GM21619 (cell line): ENCODE results near the gene C12orf43.

Experiments used
- ATAC-seq: cut with Tn5 transposase; IDR thresholded peaks from one replicate; pipeline ENCODE4 v1.9.1; 2021; ENCODE audit not compliant: unreplicated experiment

C12orf43 gene

GRCh38 chr12:121030576-121031212 is 14.4 kb upstream of the C12orf43 start:
- ATAC-seq, result no peak

DNA sequence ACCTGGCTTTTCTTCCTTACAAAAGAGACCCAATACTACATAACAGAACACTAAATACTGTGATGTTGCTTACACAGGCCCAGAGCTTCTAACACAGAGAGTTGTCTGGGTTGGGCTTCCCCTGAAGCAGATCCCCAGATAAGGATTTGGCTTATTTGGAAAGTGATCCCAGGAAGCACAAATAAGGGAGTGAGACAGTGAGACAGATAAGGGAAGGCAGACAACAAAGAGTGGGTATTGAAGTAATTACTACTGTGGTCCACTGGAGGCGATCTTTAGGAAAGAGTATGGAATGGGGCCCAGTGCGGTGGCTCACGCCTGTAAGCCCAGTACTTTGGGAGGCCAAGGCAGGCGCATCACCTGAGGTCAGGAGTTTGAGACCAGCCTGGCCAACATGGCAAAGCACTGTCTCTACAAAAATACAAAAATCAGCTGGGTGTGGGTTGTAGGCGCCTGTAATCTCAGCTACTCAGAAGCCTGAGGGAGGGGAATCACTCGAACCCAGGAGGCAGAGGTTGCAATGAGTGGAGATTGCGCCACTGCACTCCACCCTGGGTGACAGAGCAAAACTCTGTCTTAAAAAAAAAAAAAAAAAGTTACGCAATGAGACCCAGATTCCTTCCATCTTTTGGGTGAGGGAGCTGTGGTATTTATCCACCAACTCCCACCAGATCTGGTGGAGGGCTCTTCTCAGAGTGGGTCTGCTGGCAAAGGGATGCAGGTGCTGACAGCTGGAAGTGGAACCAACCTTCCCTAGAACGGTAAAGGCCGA is 10.2 kb upstream of the C12orf43 start:
- no peak for ATAC-seq

DNA sequence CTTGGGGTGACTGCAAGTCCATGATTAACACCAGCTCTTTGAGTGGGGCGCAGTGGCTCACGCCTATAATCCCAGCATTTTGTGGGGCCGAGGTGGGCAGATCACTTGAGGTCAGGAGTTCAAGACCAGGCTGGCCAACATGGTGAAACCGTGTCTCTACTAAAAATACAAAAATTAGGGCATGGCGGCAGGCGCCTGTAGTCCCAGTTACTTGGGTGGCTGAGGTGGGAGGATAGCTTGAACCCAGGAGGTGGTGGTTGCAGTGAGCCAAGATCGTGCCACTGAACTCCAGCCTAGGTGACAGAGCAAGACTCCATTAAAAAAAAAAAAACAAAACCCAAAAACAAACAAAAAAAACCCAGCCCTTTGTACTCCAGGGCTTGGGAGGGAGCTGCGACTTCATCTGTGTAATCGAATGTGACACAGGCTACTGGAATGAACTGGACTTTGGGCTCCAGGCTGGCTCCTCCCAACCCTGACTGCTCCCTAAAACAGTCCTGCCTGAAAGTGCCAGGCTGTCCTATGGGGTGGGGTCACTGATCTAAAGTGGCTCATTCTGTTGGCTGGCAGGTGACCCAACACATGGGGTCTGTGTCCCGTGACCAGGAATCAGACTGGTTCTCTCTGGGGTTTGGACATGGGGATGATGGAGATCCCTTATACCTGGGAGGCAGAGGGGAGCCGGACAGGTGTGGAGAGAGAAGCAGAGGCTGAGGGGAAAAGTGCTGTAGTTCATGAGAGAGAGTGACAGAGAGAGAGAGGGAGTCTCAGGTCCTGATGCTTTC is 9.3 kb upstream of the C12orf43 start:
- no peak for ATAC-seq

GRCh38 chr12:121023799-121024198 is 7.5 kb upstream of the C12orf43 start:
- ATAC-seq, result no peak

GRCh38 chr12:121022713-121023112 is 6.4 kb upstream of the C12orf43 start:
- ATAC-seq, result no peak

- no peak for ATAC-seq
Observed at GRCh38 chr12:121021754-121022153, 5.5 kb upstream of the C12orf43 start.

- ATAC-seq, result no peak
Observed at GRCh38 chr12:121018860-121019617, 2.8 kb upstream of the C12orf43 start.

- ATAC-seq, result no peak
Observed at GRCh38 chr12:121017966-121018491, 1.7 kb upstream of the C12orf43 start.

DNA sequence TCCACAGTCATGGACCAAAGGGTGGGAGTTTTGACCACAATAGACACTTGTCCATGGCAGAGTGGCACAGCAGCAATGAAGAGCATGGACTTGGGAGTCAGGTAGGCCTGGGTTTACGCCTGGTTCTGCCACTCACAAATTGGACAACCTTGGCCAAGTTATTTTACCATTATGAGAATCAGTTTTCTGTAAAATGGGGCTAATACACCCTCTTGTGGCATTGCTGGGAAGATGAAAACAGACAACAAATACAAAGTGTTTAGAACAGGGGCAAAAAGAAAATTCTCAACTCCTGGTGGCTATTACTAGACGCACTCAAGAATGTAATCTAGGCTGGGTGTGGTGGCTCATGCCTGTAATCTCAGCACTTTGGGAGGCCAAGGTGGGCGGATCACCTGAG is 2.6 kb downstream of the C12orf43 start:
- no peak for ATAC-seq

- no peak for ATAC-seq
Observed at GRCh38 chr12:121011820-121012219, 4.5 kb downstream of the C12orf43 start.

GRCh38 chr12:121010860-121011259 is 5.4 kb downstream of the C12orf43 start:
- no peak for ATAC-seq

DNA sequence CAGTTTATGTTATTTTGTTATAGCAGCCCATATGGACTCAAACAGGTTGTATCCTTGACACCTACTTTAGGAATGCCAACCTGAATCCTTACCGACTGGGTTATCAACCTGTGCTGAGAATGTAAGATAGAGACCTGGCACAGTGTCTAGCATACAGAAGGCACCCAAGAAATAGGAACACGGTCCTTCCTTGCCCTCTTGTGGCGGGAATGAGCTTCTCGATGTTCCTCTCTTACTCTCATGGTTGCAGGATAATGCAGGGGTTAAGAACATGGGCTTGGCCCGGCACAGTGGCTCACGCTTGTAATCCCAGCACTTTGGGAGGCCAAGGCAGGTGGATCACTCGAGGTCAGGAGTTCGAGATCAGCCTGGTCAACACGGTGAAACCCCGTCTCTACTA is 6.5 kb downstream of the C12orf43 start:
- ATAC-seq, result no peak

DNA sequence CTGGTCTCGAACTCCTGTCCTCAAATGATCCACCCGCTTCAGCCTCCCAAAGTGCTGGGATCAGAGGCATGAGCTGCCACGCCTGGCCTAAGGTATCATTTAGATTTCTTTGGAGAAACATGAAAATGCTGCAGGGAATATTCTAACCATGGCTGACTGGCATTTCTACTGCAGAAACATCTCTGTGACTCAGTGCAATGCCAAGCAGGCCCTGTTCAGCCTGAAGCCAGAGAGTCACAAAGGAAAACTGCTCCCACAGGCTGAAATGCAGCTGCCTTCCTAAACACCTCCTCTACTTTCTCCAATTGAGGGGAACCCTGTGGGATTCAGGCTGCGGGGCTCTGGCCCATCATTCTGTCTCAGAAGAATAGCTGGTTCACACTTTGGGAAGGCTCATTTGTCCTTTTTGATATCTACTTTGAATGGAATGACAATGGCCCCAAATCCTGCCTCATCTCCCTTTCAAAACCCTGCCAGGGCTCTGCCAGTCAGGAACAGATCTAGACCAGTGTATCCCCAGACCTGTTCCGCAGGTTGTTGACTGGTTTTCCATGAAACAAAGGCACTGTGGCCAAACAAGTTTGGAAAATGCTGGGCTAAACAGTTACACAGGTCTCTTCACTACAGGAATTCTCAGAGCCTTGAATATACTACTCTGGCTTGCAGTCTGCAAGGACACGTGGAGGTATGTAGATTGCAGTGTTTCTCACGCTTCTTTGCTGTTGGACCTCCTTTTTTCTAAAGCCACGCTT is 7.8 kb downstream of the C12orf43 start:
- ATAC-seq, result no peak

DNA sequence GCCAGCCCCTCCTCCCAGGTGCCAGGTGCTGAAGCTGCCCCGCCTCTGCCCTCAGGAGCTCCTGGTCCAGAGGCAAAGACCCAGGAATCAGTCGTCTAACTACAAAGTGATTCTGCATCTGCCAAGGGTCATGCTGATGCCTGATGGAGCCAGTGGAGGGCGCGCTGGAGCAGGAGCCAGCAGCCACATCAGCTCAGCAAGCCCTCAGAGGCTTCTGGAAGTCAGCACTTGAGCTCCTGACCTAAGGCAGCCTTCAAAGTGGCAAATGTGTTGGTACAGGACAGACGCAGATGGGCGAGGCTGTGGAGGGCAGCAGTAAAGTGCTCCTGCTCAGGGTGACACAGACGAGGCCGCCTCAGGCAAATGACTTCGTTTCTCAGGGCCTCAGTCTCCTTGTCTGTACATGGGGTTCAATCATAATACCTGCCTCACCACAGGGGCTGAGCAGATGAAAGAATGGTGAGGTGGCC is 10.9 kb downstream of the C12orf43 start:
- ATAC-seq, result no peak

DNA sequence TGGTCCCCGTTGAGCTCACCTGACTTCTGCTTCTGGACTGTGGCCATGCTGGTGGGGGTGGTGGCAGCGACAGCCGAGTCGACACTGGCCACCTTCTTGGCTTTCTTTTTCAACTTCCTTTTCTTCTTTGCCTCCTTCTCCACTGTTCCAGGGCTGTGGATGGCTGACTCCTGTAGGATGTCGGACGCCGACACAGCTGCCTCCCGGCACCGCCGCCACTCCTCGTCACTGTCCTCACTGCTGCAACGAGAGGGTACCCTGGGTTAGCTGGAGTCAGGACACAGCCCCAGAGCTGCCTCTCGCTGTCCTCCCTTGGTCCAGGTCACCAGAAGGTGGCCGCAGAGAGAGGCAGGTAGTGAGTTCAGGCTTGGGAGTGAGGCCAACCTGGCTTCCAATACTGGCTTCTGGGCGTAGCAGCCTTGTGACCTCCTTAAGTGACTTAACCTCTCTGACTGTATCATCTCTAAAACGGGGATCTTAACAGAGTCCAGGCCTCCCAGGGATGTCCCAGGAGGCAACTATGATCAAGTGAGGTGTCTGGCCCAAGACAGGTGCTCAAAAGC is 12.0 kb downstream of the C12orf43 start:
- ATAC-seq, result no peak

GRCh38 chr12:121003650-121004049 is 12.6 kb downstream of the C12orf43 start:
- ATAC-seq, result no peak

GRCh38 chr12:121001841-121002483 is 14.3 kb downstream of the C12orf43 start:
- ATAC-seq, result no peak

DNA sequence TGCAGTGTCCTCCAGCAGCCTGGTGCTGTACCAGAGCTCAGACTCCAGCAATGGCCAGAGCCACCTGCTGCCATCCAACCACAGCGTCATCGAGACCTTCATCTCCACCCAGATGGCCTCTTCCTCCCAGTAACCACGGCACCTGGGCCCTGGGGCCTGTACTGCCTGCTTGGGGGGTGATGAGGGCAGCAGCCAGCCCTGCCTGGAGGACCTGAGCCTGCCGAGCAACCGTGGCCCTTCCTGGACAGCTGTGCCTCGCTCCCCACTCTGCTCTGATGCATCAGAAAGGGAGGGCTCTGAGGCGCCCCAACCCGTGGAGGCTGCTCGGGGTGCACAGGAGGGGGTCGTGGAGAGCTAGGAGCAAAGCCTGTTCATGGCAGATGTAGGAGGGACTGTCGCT is 15.2 kb downstream of the C12orf43 start:
- no peak for ATAC-seq

- no peak for ATAC-seq
Observed at GRCh38 chr12:121000530-121000929, 15.8 kb downstream of the C12orf43 start.
